Heart left ventricle (tissue), 16 donors: ENCODE measurements around the gene SUPT3H. TPM values are rescaled to one million over a fixed set of nuclear protein-coding genes. Genes with fewer than 3 reads are reported as not detected.
"Not testable (repeated sequence)": the region's sequence is repeated elsewhere in the genome, so short reads cannot be mapped to it uniquely, and the experiment has no call there.

ENCODE experiments used
- ATAC-seq, 4 donors: fragments of 200-7000 bp; cut with Tn5 transposase; one replicate each; pipeline ENCODE4 v1.9.1; 2020 to 2022; ENCODE audit warnings: moderate library complexity in 4 of 4, mild to moderate bottlenecking in 3 of 4, moderate number of reproducible peaks in 1 of 4
- DNase-seq, 5 donors: peaks; one replicate each; pipeline ENCODE4 v3.0.0-alpha.2; 2020
- H3K27ac ChIP-seq, 12 donors: fragments of 200-600 bp; sonication (generic) in 4 of 12; one replicate each; pipeline versions ENCODE4 v1.5.0 to v1.8.0; 2016 to 2022; ENCODE audit warnings: mild to moderate bottlenecking in 2 of 12
- H3K27me3 ChIP-seq, 9 donors: fragments of 200-600 bp; sonication (generic) in 2 of 9; one replicate each; pipeline versions ENCODE4 v1.5.1 to v1.8.0; 2016 to 2022; ENCODE audit warnings: mild to moderate bottlenecking in 3 of 9
- H3K36me3 ChIP-seq, 9 donors: fragments of 200-600 bp; sonication (generic) in 2 of 9; one replicate each; pipeline versions ENCODE4 v1.5.0 to v1.8.0; 2018 to 2022; ENCODE audit warnings: mild to moderate bottlenecking in 2 of 9
- H3K4me1 ChIP-seq, 12 donors: fragments of 200-600 bp; sonication (generic) in 4 of 12; one replicate each; pipeline versions ENCODE4 v1.5.0 to v1.8.0; 2016 to 2022; ENCODE audit warnings: mild to moderate bottlenecking in 3 of 12
- H3K4me3 ChIP-seq, 12 donors: fragments of 200-600 bp; sonication (generic) in 4 of 12; one replicate each; pipeline versions ENCODE4 v1.5.0 to v1.8.0; 2017 to 2022; ENCODE audit warnings: mild to moderate bottlenecking in 9 of 12, moderate library complexity in 4 of 12
- H3K9me3 ChIP-seq, 12 donors: fragments of 200-600 bp; sonication (generic) in 4 of 12; one replicate each; pipeline versions ENCODE4 v1.5.0 to v1.8.0; 2016 to 2022; ENCODE audit warnings: mild to moderate bottlenecking in 1 of 12
- CTCF ChIP-seq, 12 donors: fragments of 200-600 bp; sonication (generic) in 4 of 12; IDR thresholded peaks; one replicate each; pipeline versions ENCODE4 v1.5.0 to v1.8.0; 2018 to 2022; ENCODE audit warnings: antibody characterized with exemption in 12 of 12, mild to moderate bottlenecking in 5 of 12
- POLR2A ChIP-seq, 2 donors: fragments of 450-650 bp; IDR thresholded peaks; one replicate each; pipeline ENCODE4 v1.6.1; 2017; ENCODE audit warnings: antibody characterized with exemption in 2 of 2, mild to moderate bottlenecking in 2 of 2, moderate library complexity in 2 of 2
- WGBS, 4 donors: extraction: QIAGEN DNeasy Blood & Tissue Kit in 2 of 4; methylation state at CpG; one replicate each; pipeline versions ENCODE4 v1.1.5 to v1.1.7; 2013 to 2018; 5-methylcytosine and 5-hydroxymethylcytosine counted together
- intact Hi-C, 10 donors: fragments of 100-400 bp; cut with DNase I; formaldehyde crosslinking; loops; one replicate each; pipeline versions ENCODE4 v1.11.1 to v1.14.2; 2022
- polyA plus RNA-seq, 2 donors: library from polyadenylated mRNA; stranded (reverse); fragments of 200-250 nt; gene quantifications; one replicate each; pipeline ENCODE4 v1.2.3, GENCODE V29; 2013
- total RNA-seq, 9 donors: library from RNA; depleted of rRNA in 2 of 9; stranded (reverse); fragments of >200 nt in 2 of 9; fragmentation: NEBNext Ultra II Directional in 3 of 9; extraction: Animal tissue kit (Norgen Biotek cat#: 25700) in 3 of 9; gene quantifications; one replicate each; pipeline versions ENCODE4 v1.1.0 to v1.2.4, GENCODE V29; 2016 to 2023
- donor health status: ischemic (EF 13 %, LVEDD 7.1; RV severe dilation, severe dysfunction).
- donor health status: healthy with polysubstance abuse.
- donor health status: DM: no; HTN: yes; CAD: no.
- donor health status: DM: no; HTN: no; CAD: no.
- donor health status: ischemic (EF 25% LVEDD 6.9; RV normal size, moderate dysfunction).
- donor health status: ischemic (EF 25% LVEDD 5.7; RV mildly dilated, moderate dysfunction).
- donor health status: healthy.
- donor health status: DM: yes; HTN: yes; CAD: no.
- donor health status: ischemic (EF 35%, LVEDD 5.7; RV mildly dilated, moderate dysfunction).
- donor health status: nonischemic (EF 11% LVEDD 7.7; RV severe dilation, severe dysfunction).
- donor health status: DM: yes; HTN: yes; CAD: no.
- donor health status: PGD.
- donor health status: ischemic (EF 29% LVEDD 5.4; RV normal size, mild dysfunction).
- donor health status: nonischemic (EF 23%, LVEDD 6.1; RV moderate dilation, normal function).

SUPT3H gene
- total and polyA plus RNA-seq, 11 donors, result 1.5 to 8.1 (median 4.1) TPM

- no peak for DNase-seq
- no peak overlapping the region for H3K27ac ChIP-seq
- no peak overlapping the region for H3K4me3 ChIP-seq
- ATAC-seq, result no peak
- H3K9me3 ChIP-seq, result peaks cover 0 to 7% (median 0%) of the 10 kb centered on the region in 12 donors
- H3K27me3 ChIP-seq, result no peaks in the 10 kb centered on the region
- TF ChIP-seq CTCF (IDR thresholded peaks at IDR 0.05) (no peak), POLR2A (IDR thresholded peaks at IDR 0.05) (no peak)
- no peaks in the 10 kb centered on the region for H3K36me3 ChIP-seq
- peaks cover 0 to 4% (median 0%) of the 10 kb centered on the region in 12 donors for H3K4me1 ChIP-seq
- intact Hi-C loops, result no loop called here
Measured at GRCh38 chr6:44897316-44897715, 480.4 kb downstream of the SUPT3H start.

GRCh38 chr6:44896701-44897100 is 481.0 kb downstream of the SUPT3H start:
- peaks cover 0 to 5% (median 0%) of the 10 kb centered on the region in 12 donors for H3K4me1 ChIP-seq
- H3K9me3 ChIP-seq, result peaks cover 0 to 7% (median 0%) of the 10 kb centered on the region in 12 donors
- no peaks in the 10 kb centered on the region for H3K27me3 ChIP-seq
- no peak overlapping the region for H3K27ac ChIP-seq
- ATAC-seq (no peak), DNase-seq (no peak)
- TF ChIP-seq CTCF (IDR thresholded peaks at IDR 0.05) (no peak), POLR2A (IDR thresholded peaks at IDR 0.05) (no peak)
- no peaks in the 10 kb centered on the region for H3K36me3 ChIP-seq
- intact Hi-C loops, result no loop called here
- WGBS, 4 donors, result 71 to 83% (median 74%) methylated on average over 4 of the region's 4 CpGs
- H3K4me3 ChIP-seq, result no peak overlapping the region

GRCh38 chr6:44892579-44892978 is 485.2 kb downstream of the SUPT3H start:
- ATAC-seq (peak in 3 of 4 donors; percentile 61 to 88 (median 62)), DNase-seq (peak in 1 of 5 donors; percentile 6)
- H3K4me3 ChIP-seq, result no peak overlapping the region
- H3K27me3 ChIP-seq, result no peaks in the 10 kb centered on the region
- no peak overlapping the region for H3K27ac ChIP-seq
- intact Hi-C loops, result no loop called here
- H3K4me1 ChIP-seq, result peaks cover 0 to 5% (median 0%) of the 10 kb centered on the region in 12 donors
- peaks cover 0 to 10% (median 0%) of the 10 kb centered on the region in 12 donors for H3K9me3 ChIP-seq
- no peaks in the 10 kb centered on the region for H3K36me3 ChIP-seq
- no peak for TF ChIP-seq POLR2A (IDR thresholded peaks at IDR 0.05)
- no peak for TF ChIP-seq CTCF (IDR thresholded peaks at IDR 0.05)

GRCh38 chr6:44879071-44879470 is 498.7 kb downstream of the SUPT3H start:
- H3K27me3 ChIP-seq, H3K4me3 ChIP-seq, H3K36me3 ChIP-seq, intact Hi-C loops, H3K27ac ChIP-seq, DNase-seq, H3K4me1 ChIP-seq, ATAC-seq: not testable (repeated sequence)
- 80 to 100% (median 85%) methylated on average over 3 of the region's 3 CpGs for WGBS, 4 donors
- peaks cover 0 to 24% (median 2%) of the 10 kb centered on the region in 12 donors for H3K9me3 ChIP-seq

GRCh38 chr6:44876638-44877037 is 501.1 kb downstream of the SUPT3H start:
- DNase-seq, H3K4me3 ChIP-seq, intact Hi-C loops, H3K36me3 ChIP-seq, ATAC-seq, H3K4me1 ChIP-seq, H3K27ac ChIP-seq, H3K9me3 ChIP-seq, H3K27me3 ChIP-seq: not testable (repeated sequence)
